Dendritic cell treated with granulocyte-macrophage colony-stimulating factor and Interleukin-4, amounts not matched to agents 40 ng/mL and 50 ng/mL, for 4 days (primary cell): ENCODE data around the gene PRKN.

Source experiments
- H3K27ac Mint-ChIP-seq: one replicate; pipeline ENCODE4 v1.8.0; 2022; ENCODE audit warnings: mild to moderate bottlenecking, mixed read lengths
- H3K27me3 Mint-ChIP-seq: one replicate; pipeline ENCODE4 v1.8.0; 2022; ENCODE audit warnings: mild to moderate bottlenecking, mixed read lengths
- H3K36me3 Mint-ChIP-seq: one replicate; pipeline ENCODE4 v1.8.0; 2022; ENCODE audit warnings: low read depth, mixed read lengths
- H3K4me1 Mint-ChIP-seq: one replicate; pipeline ENCODE4 v1.8.0; 2022; ENCODE audit warnings: low read depth, mixed read lengths
- H3K4me3 Mint-ChIP-seq: one replicate; pipeline ENCODE4 v1.8.0; 2022; ENCODE audit warnings: mild to moderate bottlenecking, moderate library complexity, mixed read lengths
- H3K9me3 Mint-ChIP-seq: one replicate; pipeline ENCODE4 v1.8.0; 2022; ENCODE audit warnings: mixed read lengths
- intact Hi-C: fragments of 100-400 bp; cut with micrococcal nuclease; formaldehyde crosslinking; loops from one replicate; pipeline ENCODE4 v1.15.0; 2022

The PRKN gene

DNA sequence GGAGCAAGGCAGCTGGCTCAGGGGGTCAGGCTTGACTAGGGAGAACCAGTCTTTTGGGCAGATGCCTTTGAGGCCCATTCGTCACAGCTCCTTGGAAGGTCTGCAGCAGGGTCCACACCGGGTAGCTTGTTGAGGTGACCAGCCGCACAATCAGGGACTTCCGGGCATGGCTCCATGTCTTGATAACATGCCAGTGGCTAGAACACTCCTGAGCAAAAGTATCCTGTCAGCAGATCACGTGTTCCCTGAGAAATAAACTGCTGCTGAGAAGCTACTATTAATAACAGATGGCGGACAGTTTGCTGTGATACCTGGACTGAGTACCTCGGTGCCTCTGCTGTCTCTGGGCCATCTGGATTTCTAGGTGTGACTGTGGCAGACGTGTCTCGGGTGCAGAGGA, 235.9 kb downstream of the PRKN start:
- Mint-ChIP-seq H3K4me3 (no peak overlapping the region), H3K27me3 (no peaks in the 10 kb centered on the region), H3K4me1 (no peaks in the 10 kb centered on the region), H3K9me3 (peaks cover 42% of the 10 kb centered on the region), H3K36me3 (no peaks in the 10 kb centered on the region), H3K27ac (no peak overlapping the region)
- intact Hi-C loops, result no loop called here

DNA sequence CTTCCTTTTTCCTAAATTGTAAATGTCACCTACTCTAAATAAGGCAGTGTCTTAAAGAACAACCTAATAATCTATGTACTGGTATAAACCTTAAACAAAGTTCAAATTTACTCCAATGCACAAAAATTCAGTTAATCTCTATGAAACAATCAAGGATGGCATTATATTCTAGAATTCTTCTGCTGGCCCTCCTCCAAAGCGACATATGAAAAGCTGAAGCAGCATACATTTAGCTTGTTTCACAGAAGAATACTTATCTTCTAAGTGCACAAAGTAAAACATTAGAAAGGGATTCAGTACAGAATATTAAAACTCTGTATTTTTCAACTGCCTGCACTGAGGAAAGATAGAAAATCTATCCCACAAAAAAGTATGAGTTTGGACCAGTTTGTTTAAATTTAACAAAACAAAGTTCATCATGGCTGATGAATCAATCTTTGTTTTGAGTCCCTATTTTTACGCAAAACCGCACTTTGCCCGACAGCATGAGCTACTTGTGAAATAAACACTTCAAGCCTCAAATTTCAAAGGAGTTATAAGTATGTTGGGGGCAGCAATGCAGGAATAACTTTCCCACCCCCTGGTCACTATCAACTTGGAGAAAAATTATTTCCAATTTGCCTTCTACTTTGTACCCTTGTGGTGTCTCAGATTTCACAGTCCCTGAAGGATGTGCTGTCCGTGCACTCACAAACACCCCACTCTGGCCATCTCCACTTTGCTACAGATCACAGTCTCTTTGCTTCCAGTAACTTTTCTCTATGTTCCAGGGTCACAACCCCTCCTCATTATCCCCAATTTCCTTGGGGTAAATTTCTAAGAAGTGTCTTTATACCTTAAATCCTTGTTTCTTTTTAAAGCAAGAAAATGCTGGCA, 238.2 kb downstream of the PRKN start:
- Mint-ChIP-seq H3K9me3 (peaks cover 42% of the 10 kb centered on the region), H3K36me3 (no peaks in the 10 kb centered on the region), H3K4me1 (no peaks in the 10 kb centered on the region), H3K27ac (no peak overlapping the region), H3K27me3 (no peaks in the 10 kb centered on the region), H3K4me3 (no peak overlapping the region)
- intact Hi-C loops, result no loop called here

DNA sequence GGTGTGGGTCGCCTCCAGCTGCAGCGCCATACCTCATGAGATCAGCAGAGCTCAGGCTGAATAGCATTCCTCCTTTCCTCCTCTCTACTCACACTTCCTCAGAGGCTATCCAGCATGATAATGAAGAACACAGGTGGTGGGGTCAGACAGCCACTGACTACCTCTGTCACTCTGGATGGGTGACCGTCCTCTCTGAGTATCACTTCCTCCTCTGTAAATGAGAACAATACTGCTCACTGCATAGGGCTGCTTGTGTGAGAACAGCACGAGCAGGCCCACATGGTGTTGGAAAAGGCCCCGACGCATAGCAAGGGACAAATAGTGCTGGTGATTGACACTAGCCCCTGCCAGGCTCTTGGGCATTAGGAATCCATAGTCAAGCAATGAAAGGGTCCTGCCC, 239.1 kb downstream of the PRKN start:
- intact Hi-C loops, result no loop called here
- Mint-ChIP-seq H3K36me3 (no peaks in the 10 kb centered on the region), H3K9me3 (peaks cover 33% of the 10 kb centered on the region), H3K4me1 (no peaks in the 10 kb centered on the region), H3K27ac (no peak overlapping the region), H3K27me3 (no peaks in the 10 kb centered on the region), H3K4me3 (no peak overlapping the region)

DNA sequence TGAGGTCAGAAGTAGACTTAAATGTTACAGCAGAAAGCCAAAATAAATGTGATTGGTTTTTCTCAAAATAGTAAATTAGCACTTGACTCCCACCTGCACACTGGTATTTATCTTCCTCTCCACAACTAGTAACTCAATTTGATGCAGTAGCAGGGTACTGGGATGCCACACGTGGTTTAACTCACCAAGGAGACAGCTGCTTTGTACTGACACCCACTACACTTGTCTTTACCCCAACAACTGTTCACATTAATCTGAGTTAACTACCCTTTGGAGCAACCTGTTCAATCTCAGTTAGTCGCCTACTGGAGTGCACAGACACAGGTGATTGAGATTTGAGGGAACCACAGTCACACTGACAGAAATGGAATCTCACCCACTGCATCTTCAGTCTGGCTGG, 242.1 kb downstream of the PRKN start:
- no peak overlapping the region for H3K27ac Mint-ChIP-seq
- H3K36me3 Mint-ChIP-seq, result no peaks in the 10 kb centered on the region
- H3K4me3 Mint-ChIP-seq, result no peak overlapping the region
- peaks cover 25% of the 10 kb centered on the region for H3K9me3 Mint-ChIP-seq
- intact Hi-C loops, result no loop called here
- no peaks in the 10 kb centered on the region for H3K4me1 Mint-ChIP-seq
- H3K27me3 Mint-ChIP-seq, result no peaks in the 10 kb centered on the region

DNA sequence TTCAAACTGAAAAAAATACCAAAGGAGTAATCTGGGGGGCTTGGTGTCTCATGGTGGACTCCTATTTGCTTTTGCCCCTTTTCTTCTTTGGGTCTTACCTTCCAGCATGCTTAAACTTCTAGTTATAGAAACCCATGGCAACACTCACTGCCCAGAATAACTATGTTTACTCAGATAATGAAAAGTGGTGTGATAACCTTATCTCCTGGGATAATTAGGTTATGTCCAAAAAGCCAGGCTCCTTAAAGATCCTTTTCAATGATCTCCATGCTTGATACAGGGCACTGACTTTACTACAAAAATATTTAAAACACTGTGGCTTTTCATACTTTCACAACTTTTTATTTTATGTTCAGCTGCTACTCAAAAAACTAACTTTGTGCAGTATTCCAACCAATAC, 245.6 kb downstream of the PRKN start:
- H3K9me3 Mint-ChIP-seq, result peaks cover 29% of the 10 kb centered on the region
- no peak overlapping the region for H3K4me3 Mint-ChIP-seq
- H3K27ac Mint-ChIP-seq, result no peak overlapping the region
- no peaks in the 10 kb centered on the region for H3K27me3 Mint-ChIP-seq
- no peaks in the 10 kb centered on the region for H3K36me3 Mint-ChIP-seq
- intact Hi-C loops, result no loop called here
- H3K4me1 Mint-ChIP-seq, result no peaks in the 10 kb centered on the region

DNA sequence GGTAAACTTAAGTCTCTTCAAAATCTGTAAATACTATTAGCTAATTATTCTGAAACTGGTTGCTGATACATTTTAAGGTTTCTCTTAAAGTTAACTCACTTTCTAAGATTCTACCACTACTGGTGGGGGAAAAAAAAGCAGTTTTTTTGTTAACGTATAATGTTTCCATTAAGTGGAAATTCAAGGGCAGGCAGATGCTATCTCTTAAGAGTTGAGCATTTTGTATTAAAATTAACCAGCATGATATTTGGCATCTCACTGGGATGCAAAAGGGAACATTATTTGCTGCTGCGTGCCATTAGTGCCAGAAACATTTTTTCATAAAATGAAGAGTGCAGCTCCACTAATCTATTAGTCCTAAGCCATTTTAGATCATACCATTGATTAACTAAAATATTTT, 246.2 kb downstream of the PRKN start:
- intact Hi-C loops, result no loop called here
- Mint-ChIP-seq H3K9me3 (peaks cover 35% of the 10 kb centered on the region), H3K36me3 (no peaks in the 10 kb centered on the region), H3K4me1 (no peaks in the 10 kb centered on the region), H3K4me3 (no peak overlapping the region), H3K27me3 (no peaks in the 10 kb centered on the region), H3K27ac (no peak overlapping the region)

DNA sequence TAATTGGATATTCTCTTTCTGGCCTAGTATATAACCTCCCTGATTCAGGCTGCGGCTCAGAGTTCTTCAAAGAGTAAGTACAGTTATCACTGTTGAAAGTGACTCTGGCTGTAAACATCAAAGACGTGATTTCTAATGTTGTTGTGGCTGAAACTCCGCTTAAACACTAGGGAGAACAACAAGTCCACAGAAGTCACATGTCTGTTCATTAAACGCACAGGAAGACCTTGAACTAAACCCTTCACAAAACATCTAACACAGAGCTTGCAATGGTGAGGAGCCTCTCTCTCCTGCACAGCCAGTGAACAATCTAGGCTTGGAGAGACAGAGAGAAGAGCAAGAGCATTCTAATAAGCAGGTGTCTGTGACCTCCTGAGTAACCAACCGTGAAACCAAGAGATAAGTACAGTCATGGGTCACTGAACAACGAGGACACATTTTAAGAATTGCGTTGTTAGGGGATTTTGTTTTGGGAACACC, 249.3 kb downstream of the PRKN start:
- intact Hi-C loops, result no loop called here
- Mint-ChIP-seq H3K4me1 (no peaks in the 10 kb centered on the region), H3K27ac (no peak overlapping the region), H3K36me3 (no peaks in the 10 kb centered on the region), H3K27me3 (no peaks in the 10 kb centered on the region), H3K4me3 (no peak overlapping the region), H3K9me3 (peaks cover 36% of the 10 kb centered on the region)

DNA sequence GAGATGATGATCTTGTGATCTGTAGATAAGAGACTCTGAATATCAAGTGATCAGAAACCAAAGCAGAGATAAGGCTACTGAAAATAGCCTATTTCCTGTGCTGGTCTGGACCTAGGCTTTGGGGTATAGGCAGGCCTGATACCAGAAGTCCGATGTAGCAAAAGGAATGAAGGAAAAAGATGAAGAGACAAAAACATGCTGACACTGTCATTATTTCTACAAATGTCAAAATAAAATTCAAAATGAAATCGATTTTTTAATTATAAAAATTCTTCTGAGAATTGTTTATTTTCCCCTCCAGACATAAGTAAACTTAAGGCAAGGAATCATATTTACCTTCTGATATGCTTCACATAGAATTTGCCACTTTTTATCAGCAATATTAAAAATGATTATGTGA, 252.8 kb downstream of the PRKN start:
- H3K27ac Mint-ChIP-seq, result no peak overlapping the region
- no peak overlapping the region for H3K4me3 Mint-ChIP-seq
- no peaks in the 10 kb centered on the region for H3K36me3 Mint-ChIP-seq
- H3K27me3 Mint-ChIP-seq, result no peaks in the 10 kb centered on the region
- no peaks in the 10 kb centered on the region for H3K4me1 Mint-ChIP-seq
- H3K9me3 Mint-ChIP-seq, result peaks cover 25% of the 10 kb centered on the region
- intact Hi-C loops, result no loop called here

DNA sequence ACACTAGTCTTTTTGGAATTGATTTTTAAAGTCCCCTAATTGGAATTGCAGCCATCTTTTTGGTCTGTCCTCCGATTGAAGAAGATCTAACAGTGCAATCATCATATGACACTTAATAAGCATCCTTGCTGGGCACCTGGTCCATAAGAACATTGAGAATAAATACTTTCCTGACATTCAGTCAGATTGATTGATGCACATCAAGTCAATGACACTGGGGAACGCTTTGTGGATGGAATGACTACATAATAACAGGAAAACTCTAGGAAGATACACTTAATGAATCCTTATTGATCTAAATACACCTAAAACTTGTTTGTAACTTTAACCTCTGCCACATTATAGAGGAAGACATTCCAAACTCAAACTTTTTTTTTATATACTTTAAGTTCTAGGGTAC, 255.7 kb downstream of the PRKN start:
- Mint-ChIP-seq H3K27ac (no peak overlapping the region), H3K27me3 (no peaks in the 10 kb centered on the region), H3K4me3 (no peak overlapping the region), H3K9me3 (peaks cover 7% of the 10 kb centered on the region), H3K36me3 (no peaks in the 10 kb centered on the region), H3K4me1 (no peaks in the 10 kb centered on the region)
- intact Hi-C loops, result no loop called here

DNA sequence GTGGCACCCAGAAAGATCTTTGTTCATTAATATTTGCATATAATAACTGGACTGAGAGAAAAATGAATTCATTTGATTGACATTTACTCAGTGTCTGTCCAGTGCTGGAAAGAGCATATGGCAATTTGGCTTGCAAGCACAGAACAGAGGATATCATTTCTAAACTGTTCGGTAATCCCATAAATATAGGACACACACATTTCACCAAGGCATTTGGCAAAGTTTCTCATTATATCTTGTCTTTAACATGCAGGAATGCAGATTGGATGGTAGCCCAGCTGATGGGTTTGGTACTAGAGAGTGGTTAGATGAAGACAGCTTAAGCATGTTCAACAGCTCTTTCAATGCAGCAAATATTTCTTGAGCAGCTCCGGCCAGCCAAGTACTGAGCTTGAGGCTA, 259.2 kb downstream of the PRKN start:
- Mint-ChIP-seq H3K9me3 (no peaks in the 10 kb centered on the region), H3K4me3 (no peak overlapping the region), H3K27ac (no peak overlapping the region), H3K4me1 (no peaks in the 10 kb centered on the region), H3K36me3 (no peaks in the 10 kb centered on the region), H3K27me3 (no peaks in the 10 kb centered on the region)
- intact Hi-C loops, result no loop called here

DNA sequence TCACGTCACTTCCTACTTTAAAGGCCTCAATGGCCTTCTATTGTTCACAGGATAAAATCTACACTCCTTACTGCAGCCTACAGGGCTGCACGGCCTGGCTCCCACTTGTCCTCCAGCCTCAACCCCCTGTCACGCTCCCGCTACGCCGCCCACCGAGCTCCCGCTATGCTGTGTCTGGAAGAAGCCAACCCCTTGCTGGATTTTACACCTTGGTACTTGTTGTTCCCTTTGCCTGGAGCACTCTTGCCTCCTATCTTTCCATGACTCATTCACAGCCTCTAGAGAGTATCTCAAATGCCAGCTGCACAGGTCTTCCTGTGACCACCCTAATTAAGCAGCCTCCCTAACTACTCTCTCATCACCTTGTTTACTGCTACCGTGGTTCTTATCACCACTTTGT, 259.9 kb downstream of the PRKN start:
- Mint-ChIP-seq H3K4me1 (no peaks in the 10 kb centered on the region), H3K27me3 (no peaks in the 10 kb centered on the region), H3K36me3 (no peaks in the 10 kb centered on the region), H3K27ac (no peak overlapping the region), H3K4me3 (no peak overlapping the region), H3K9me3 (no peaks in the 10 kb centered on the region)
- intact Hi-C loops, result no loop called here

DNA sequence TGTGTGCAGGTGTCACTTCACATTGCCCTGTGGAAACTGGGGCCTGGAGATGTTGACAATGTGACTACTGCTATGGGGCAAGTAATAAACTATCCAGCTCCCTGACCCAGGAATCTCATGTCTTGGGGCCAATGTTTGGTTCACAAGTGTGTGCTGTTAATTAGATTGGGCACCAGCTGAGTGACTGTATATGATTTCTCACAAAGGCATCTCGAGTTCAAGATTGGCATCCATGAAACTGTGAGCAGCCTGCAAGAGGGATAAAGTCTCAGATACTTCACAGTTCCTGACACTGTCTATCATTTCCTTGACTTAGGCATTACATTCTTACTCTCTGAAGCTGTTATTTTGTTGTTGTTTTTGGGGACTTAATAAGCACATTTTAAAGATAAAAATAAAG, 264.0 kb downstream of the PRKN start:
- Mint-ChIP-seq H3K36me3 (no peaks in the 10 kb centered on the region), H3K9me3 (peaks cover 8% of the 10 kb centered on the region)
- intact Hi-C loops, result no loop called here

DNA sequence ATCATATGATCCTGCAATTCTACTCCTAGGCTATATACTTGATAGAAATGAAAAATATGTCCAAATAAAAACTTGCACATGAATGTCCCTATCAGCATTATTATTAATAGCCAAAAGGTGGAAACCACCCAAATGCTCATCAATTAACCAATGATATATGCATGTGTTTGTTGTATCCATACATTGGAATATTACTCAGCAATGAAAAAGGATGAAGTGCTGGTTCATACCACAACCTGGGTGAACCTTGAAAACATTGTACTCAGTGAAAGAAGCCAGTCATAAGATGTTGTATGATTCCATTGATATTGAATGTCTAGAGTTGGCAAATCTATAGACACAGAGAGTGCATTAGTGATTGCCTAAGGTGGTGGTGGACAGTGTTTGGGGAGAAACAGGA, 267.6 kb downstream of the PRKN start:
- peaks cover 8% of the 10 kb centered on the region for H3K9me3 Mint-ChIP-seq
- no peak overlapping the region for H3K4me3 Mint-ChIP-seq
- H3K36me3 Mint-ChIP-seq, result no peaks in the 10 kb centered on the region
- no peaks in the 10 kb centered on the region for H3K4me1 Mint-ChIP-seq
- no peak overlapping the region for H3K27ac Mint-ChIP-seq
- no peaks in the 10 kb centered on the region for H3K27me3 Mint-ChIP-seq
- intact Hi-C loops, result no loop called here

More for the DNA sequence above, 264.0 kb downstream of the PRKN start:
- no peaks in the 10 kb centered on the region for H3K27me3 Mint-ChIP-seq
- H3K27ac Mint-ChIP-seq, result no peak overlapping the region
- H3K4me1 Mint-ChIP-seq, result no peaks in the 10 kb centered on the region
- no peak overlapping the region for H3K4me3 Mint-ChIP-seq

DNA sequence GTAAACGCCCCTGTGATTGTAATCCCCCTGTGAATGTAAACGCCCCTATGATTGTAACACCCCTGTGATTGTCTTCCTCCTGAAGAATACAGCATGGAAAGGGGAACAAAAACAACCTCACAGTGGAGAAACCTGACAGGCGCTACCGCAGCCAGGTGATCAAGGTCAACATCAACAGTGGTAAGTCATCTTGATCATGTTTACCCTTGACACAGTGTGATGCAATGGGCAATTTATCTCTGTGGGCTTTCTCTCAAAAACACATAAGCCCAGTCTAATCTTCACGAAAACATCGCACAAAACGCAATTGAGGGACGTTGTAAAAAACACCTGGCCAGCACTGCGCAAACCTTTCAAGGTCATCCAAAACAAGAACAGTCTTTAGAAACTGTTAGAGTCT, 277.2 kb downstream of the PRKN start:
- Mint-ChIP-seq H3K36me3 (no peaks in the 10 kb centered on the region), H3K4me1 (no peaks in the 10 kb centered on the region), H3K27ac (no peak overlapping the region), H3K27me3 (no peaks in the 10 kb centered on the region), H3K4me3 (no peak overlapping the region), H3K9me3 (peaks cover 25% of the 10 kb centered on the region)
- intact Hi-C loops, result no loop called here

DNA sequence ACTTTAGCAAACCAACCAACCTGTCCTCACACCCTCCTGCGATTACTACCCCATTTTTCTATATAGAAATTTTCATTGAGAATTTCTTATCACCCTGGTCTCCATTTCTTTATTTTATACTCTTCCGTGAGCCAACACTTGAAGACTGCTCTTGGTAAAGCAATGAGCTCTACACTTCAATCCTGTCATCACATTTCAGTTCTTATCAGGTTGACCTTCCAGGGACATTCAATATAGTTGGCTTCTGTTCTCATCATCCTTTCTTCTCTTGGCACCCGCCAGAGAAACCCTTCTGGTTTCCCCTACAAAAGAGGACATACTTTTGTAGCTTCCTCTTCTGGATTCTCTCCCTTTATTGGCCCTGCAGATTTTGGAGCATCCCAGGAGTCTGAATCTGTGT, 279.3 kb downstream of the PRKN start:
- H3K9me3 Mint-ChIP-seq, result peaks cover 27% of the 10 kb centered on the region
- intact Hi-C loops, result no loop called here
- no peaks in the 10 kb centered on the region for H3K36me3 Mint-ChIP-seq
- H3K4me3 Mint-ChIP-seq, result no peak overlapping the region
- H3K4me1 Mint-ChIP-seq, result no peaks in the 10 kb centered on the region
- no peak overlapping the region for H3K27ac Mint-ChIP-seq
- no peaks in the 10 kb centered on the region for H3K27me3 Mint-ChIP-seq
